ENCODE results near the gene ZNF267. TPM values are rescaled to one million over a fixed set of nuclear protein-coding genes. Genes with fewer than 3 reads are reported as not detected.
"Not testable (repeated sequence)": the region's sequence is repeated elsewhere in the genome, so short reads cannot be mapped to it uniquely, and the experiment has no call there.

ZNF267 gene
- total RNA-seq (23.9 TPM), polyA plus RNA-seq (13.9 TPM)
- long read RNA-seq, donor 1, partial matches to known transcripts: 0 of 4 reads
- long read RNA-seq, donor 1, other reads (novel, unspliced or antisense): 0 of 4 reads
- long read RNA-seq, donor 2: 0 reads
- long read RNA-seq, donor 3, full-length matches to known transcripts: 12 of 12 reads
- long read RNA-seq, donor 3, partial matches to known transcripts: 0 of 12 reads
- long read RNA-seq, donor 3, other reads (novel, unspliced or antisense): 0 of 12 reads
- long read RNA-seq, donor 4, full-length matches to known transcripts: 3 of 3 reads
- long read RNA-seq, donor 4, partial matches to known transcripts: 0 of 3 reads
- long read RNA-seq, donor 4, other reads (novel, unspliced or antisense): 0 of 3 reads
- long read RNA-seq, donor 5, full-length matches to known transcripts: 11 of 11 reads
- long read RNA-seq, donor 5, partial matches to known transcripts: 0 of 11 reads
- long read RNA-seq, donor 5, other reads (novel, unspliced or antisense): 0 of 11 reads
- long read RNA-seq, donor 6, full-length matches to known transcripts: 7 of 7 reads
- long read RNA-seq, donor 6, partial matches to known transcripts: 0 of 7 reads
- long read RNA-seq, donor 6, other reads (novel, unspliced or antisense): 0 of 7 reads
- long read RNA-seq, donor 7, full-length matches to known transcripts: 11 of 11 reads
- long read RNA-seq, donor 7, partial matches to known transcripts: 0 of 11 reads
- long read RNA-seq, donor 7, other reads (novel, unspliced or antisense): 0 of 11 reads
- long read RNA-seq, donor 8, full-length matches to known transcripts: 8 of 8 reads
- long read RNA-seq, donor 8, partial matches to known transcripts: 0 of 8 reads
- long read RNA-seq, donor 8, other reads (novel, unspliced or antisense): 0 of 8 reads
- long read RNA-seq, donor 9, full-length matches to known transcripts: 7 of 7 reads
- long read RNA-seq, donor 9, partial matches to known transcripts: 0 of 7 reads
- long read RNA-seq, donor 9, other reads (novel, unspliced or antisense): 0 of 7 reads
- long read RNA-seq, donor 10, transcript ZNF267-201 (4 exons, 3,317 nt): major isoform, 6 of 7 reads
- long read RNA-seq, donor 10, partial matches to known transcripts: 0 of 7 reads
- long read RNA-seq, donor 10, other reads (novel, unspliced or antisense): 0 of 7 reads

- Histone ChIP-seq H3K27me3 (ENCODE audit: control insufficient read depth in 2 of 2, insufficient read depth in 1 of 2, low read length in 1 of 2) (no peaks in the 10 kb centered on the region), H3K4me3 (ENCODE audit: low read length in 2 of 2) (peak within 1 kb of the TSS; percentile 93 to 98), H3K9me3 (ENCODE audit: control insufficient read depth in 2 of 2, insufficient read depth in 1 of 2, low read length in 1 of 2) (peaks cover 0 to 4% of the 10 kb centered on the region in 2 donors), H3K36me3 (ENCODE audit: control insufficient read depth in 2 of 2, insufficient read depth in 2 of 2, low read length in 1 of 2) (peaks cover 0 to 6% of the 10 kb centered on the region in 2 donors), H3K4me1 (ENCODE audit: control insufficient read depth in 2 of 2, insufficient read depth in 2 of 2, low read length in 2 of 2) (peaks cover 28 to 31% of the 10 kb centered on the region in 2 donors), H3K27ac (ENCODE audit: low read depth in 1 of 2, low read length in 1 of 2) (peak within 1 kb of the TSS; percentile 95 to 96)
- whole genome bisulfite sequencing: under 1% methylated on average over 57 of the region's 57 CpGs
- peak; percentile 62 to 96 (median 87) for DNase-seq (ENCODE audit: low read depth in 6 of 9, low spot score in 9 of 9)
These were observed at the start of gene ZNF267 for GRCh38 chr16:31873556-31874365. Gene ZNF267 (plus strand): TSS chr16:31873807. CDS start chr16:31873967, 160 bp downstream.

DNA sequence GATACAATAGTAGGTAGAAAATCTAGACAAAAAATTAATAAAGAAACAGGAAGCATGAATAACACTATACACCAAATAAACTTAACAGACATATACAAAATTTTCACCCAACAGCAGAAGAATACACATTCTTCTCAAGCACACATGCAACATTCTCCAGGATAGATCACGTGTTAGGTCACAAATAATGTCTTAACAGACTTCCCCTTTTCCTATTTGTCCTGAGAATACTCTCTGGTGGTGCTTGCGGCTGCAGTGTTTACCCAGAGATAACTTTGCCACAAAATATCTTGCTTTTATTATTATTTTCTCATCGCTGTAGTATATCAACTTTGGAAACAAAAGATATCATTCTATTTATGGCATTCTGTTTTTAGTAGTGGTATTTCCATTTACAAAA lies 40.6 kb upstream of the ZNF267 start:
- Histone ChIP-seq H3K36me3 (ENCODE audit: control insufficient read depth in 2 of 2, insufficient read depth in 2 of 2, low read length in 1 of 2) (no peaks in the 10 kb centered on the region), H3K9me3 (ENCODE audit: control insufficient read depth in 2 of 2, insufficient read depth in 1 of 2, low read length in 1 of 2) (peaks cover 0 to 3% of the 10 kb centered on the region in 2 donors), H3K27ac (ENCODE audit: low read depth in 1 of 2, low read length in 1 of 2) (no peak overlapping the region), H3K4me3 (ENCODE audit: low read length in 2 of 2) (no peak overlapping the region), H3K27me3 (ENCODE audit: control insufficient read depth in 2 of 2, insufficient read depth in 1 of 2, low read length in 1 of 2) (no peaks in the 10 kb centered on the region), H3K4me1 (ENCODE audit: control insufficient read depth in 2 of 2, insufficient read depth in 2 of 2, low read length in 2 of 2) (no peaks in the 10 kb centered on the region)
- no peak for DNase-seq (ENCODE audit: low read depth in 6 of 9, low spot score in 9 of 9)
- 39% methylated on average over 3 of the region's 3 CpGs for WGBS

- not testable (repeated sequence) for H3K27me3 ChIP-seq (ENCODE audit: control insufficient read depth in 2 of 2, insufficient read depth in 1 of 2, low read length in 1 of 2); H3K9me3 ChIP-seq (ENCODE audit: control insufficient read depth in 2 of 2, insufficient read depth in 1 of 2, low read length in 1 of 2); H3K4me3 ChIP-seq (ENCODE audit: low read length in 2 of 2); DNase-seq (ENCODE audit: low read depth in 6 of 9, low spot score in 9 of 9); H3K27ac ChIP-seq (ENCODE audit: low read depth in 1 of 2, low read length in 1 of 2); H3K36me3 ChIP-seq (ENCODE audit: control insufficient read depth in 2 of 2, insufficient read depth in 2 of 2, low read length in 1 of 2); H3K4me1 ChIP-seq (ENCODE audit: control insufficient read depth in 2 of 2, insufficient read depth in 2 of 2, low read length in 2 of 2)
- 91% methylated on average over 20 of the region's 31 CpGs for WGBS
These were observed 37.2 kb upstream of the ZNF267 start for GRCh38 chr16:31836396-31836795.

- no peaks in the 10 kb centered on the region for H3K27me3 ChIP-seq (ENCODE audit: control insufficient read depth in 2 of 2, insufficient read depth in 1 of 2, low read length in 1 of 2)
- no peak for DNase-seq (ENCODE audit: low read depth in 6 of 9, low spot score in 9 of 9)
- no peak overlapping the region for H3K4me3 ChIP-seq (ENCODE audit: low read length in 2 of 2)
- WGBS: 71% methylated on average over 7 of the region's 7 CpGs
- peaks cover 0 to 18% of the 10 kb centered on the region in 2 donors for H3K9me3 ChIP-seq (ENCODE audit: control insufficient read depth in 2 of 2, insufficient read depth in 1 of 2, low read length in 1 of 2)
- H3K36me3 ChIP-seq (ENCODE audit: control insufficient read depth in 2 of 2, insufficient read depth in 2 of 2, low read length in 1 of 2): no peaks in the 10 kb centered on the region
- no peak overlapping the region for H3K27ac ChIP-seq (ENCODE audit: low read depth in 1 of 2, low read length in 1 of 2)
- no peaks in the 10 kb centered on the region for H3K4me1 ChIP-seq (ENCODE audit: control insufficient read depth in 2 of 2, insufficient read depth in 2 of 2, low read length in 2 of 2)
These were observed 30.7 kb upstream of the ZNF267 start for GRCh38 chr16:31842864-31843263.

DNA sequence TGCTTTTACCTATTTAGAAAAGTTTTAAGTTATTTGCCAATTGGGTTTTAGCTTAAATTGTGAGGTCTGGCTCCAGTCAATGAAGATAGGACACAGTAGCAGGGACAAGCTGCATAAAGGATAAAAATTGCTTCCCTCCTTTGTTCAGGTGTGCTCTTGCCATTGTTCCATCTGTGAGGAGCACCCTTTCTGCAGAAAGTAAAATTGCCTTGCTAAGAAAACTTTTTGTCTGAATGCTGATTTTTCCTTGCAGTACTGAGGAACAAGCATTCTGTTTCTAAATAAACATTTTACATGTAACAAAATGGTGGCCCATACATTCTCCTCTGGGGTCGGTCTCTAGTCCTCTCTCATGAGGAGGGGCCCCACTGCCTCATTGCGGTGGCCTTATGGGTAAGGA lies 25.0 kb upstream of the ZNF267 start:
- not testable (repeated sequence) for H3K27me3 ChIP-seq (ENCODE audit: control insufficient read depth in 2 of 2, insufficient read depth in 1 of 2, low read length in 1 of 2); H3K4me1 ChIP-seq (ENCODE audit: control insufficient read depth in 2 of 2, insufficient read depth in 2 of 2, low read length in 2 of 2); H3K27ac ChIP-seq (ENCODE audit: low read depth in 1 of 2, low read length in 1 of 2); H3K36me3 ChIP-seq (ENCODE audit: control insufficient read depth in 2 of 2, insufficient read depth in 2 of 2, low read length in 1 of 2); DNase-seq (ENCODE audit: low read depth in 6 of 9, low spot score in 9 of 9); H3K4me3 ChIP-seq (ENCODE audit: low read length in 2 of 2)
- 91% methylated on average over 2 of the region's 2 CpGs for WGBS
- peaks cover 1 to 22% of the 10 kb centered on the region in 2 donors for H3K9me3 ChIP-seq (ENCODE audit: control insufficient read depth in 2 of 2, insufficient read depth in 1 of 2, low read length in 1 of 2)

GRCh38 chr16:31853291-31853690 lies 20.3 kb upstream of the ZNF267 start:
- 92% methylated on average over 2 of the region's 2 CpGs for WGBS
- Histone ChIP-seq H3K27me3 (ENCODE audit: control insufficient read depth in 2 of 2, insufficient read depth in 1 of 2, low read length in 1 of 2) (no peaks in the 10 kb centered on the region), H3K9me3 (ENCODE audit: control insufficient read depth in 2 of 2, insufficient read depth in 1 of 2, low read length in 1 of 2) (peaks cover 1 to 11% of the 10 kb centered on the region in 2 donors), H3K36me3 (ENCODE audit: control insufficient read depth in 2 of 2, insufficient read depth in 2 of 2, low read length in 1 of 2) (no peaks in the 10 kb centered on the region), H3K4me3 (ENCODE audit: low read length in 2 of 2) (no peak overlapping the region), H3K4me1 (ENCODE audit: control insufficient read depth in 2 of 2, insufficient read depth in 2 of 2, low read length in 2 of 2) (no peaks in the 10 kb centered on the region), H3K27ac (ENCODE audit: low read depth in 1 of 2, low read length in 1 of 2) (no peak overlapping the region)
- DNase-seq (ENCODE audit: low read depth in 6 of 9, low spot score in 9 of 9): no peak

- no peak overlapping the region for H3K4me3 ChIP-seq (ENCODE audit: low read length in 2 of 2)
- H3K36me3 ChIP-seq (ENCODE audit: control insufficient read depth in 2 of 2, insufficient read depth in 2 of 2, low read length in 1 of 2): no peaks in the 10 kb centered on the region
- DNase-seq (ENCODE audit: low read depth in 6 of 9, low spot score in 9 of 9): no peak
- no peaks in the 10 kb centered on the region for H3K4me1 ChIP-seq (ENCODE audit: control insufficient read depth in 2 of 2, insufficient read depth in 2 of 2, low read length in 2 of 2)
- peaks cover 0 to 2% of the 10 kb centered on the region in 2 donors for H3K27me3 ChIP-seq (ENCODE audit: control insufficient read depth in 2 of 2, insufficient read depth in 1 of 2, low read length in 1 of 2)
- 97% methylated on average over 3 of the region's 3 CpGs for WGBS
- no peaks in the 10 kb centered on the region for H3K9me3 ChIP-seq (ENCODE audit: control insufficient read depth in 2 of 2, insufficient read depth in 1 of 2, low read length in 1 of 2)
- H3K27ac ChIP-seq (ENCODE audit: low read depth in 1 of 2, low read length in 1 of 2): no peak overlapping the region
These were observed 13.1 kb upstream of the ZNF267 start for GRCh38 chr16:31860508-31860907.

DNA sequence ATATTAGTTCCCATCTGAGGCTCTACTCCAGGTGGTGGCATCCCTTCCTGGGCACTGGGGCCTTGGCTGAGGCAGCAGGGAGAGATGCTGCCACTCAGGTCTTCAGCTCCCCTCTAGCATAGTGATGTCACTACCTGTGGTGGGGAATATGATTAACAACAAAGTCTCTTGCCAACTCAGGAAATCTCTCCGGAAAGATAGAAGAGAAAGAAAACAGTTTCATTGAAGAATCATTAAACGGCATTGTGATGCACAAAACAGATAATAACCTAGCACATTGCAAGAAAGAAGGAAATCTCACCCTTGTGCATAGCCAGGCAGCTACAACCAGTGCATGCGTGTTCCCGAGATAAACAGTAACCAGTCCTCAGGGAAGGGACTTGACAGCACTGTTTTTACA lies 12.2 kb upstream of the ZNF267 start:
- H3K4me3 ChIP-seq (ENCODE audit: low read length in 2 of 2): no peak overlapping the region
- H3K27me3 ChIP-seq (ENCODE audit: control insufficient read depth in 2 of 2, insufficient read depth in 1 of 2, low read length in 1 of 2): peaks cover 0 to 2% of the 10 kb centered on the region in 2 donors
- H3K4me1 ChIP-seq (ENCODE audit: control insufficient read depth in 2 of 2, insufficient read depth in 2 of 2, low read length in 2 of 2): no peaks in the 10 kb centered on the region
- H3K9me3 ChIP-seq (ENCODE audit: control insufficient read depth in 2 of 2, insufficient read depth in 1 of 2, low read length in 1 of 2): no peaks in the 10 kb centered on the region
- H3K36me3 ChIP-seq (ENCODE audit: control insufficient read depth in 2 of 2, insufficient read depth in 2 of 2, low read length in 1 of 2): no peaks in the 10 kb centered on the region
- DNase-seq (ENCODE audit: low read depth in 6 of 9, low spot score in 9 of 9): no peak
- 37% methylated on average over 4 of the region's 4 CpGs for WGBS
- H3K27ac ChIP-seq (ENCODE audit: low read depth in 1 of 2, low read length in 1 of 2): no peak overlapping the region
